Measurements from ENCODE around the gene PTPRG. TPM values are rescaled to one million over a fixed set of nuclear protein-coding genes. Genes with fewer than 3 reads are reported as not detected.

PTPRG gene
- total and polyA plus RNA-seq, 10 of the 15 experiments (the other 5 are each of a cell fraction or from before 2014, with no cell fraction given): 0.29 to 20.7 (median 1.4) TPM

GRCh38 chr3:62122819-62123218 is 561.4 kb downstream of the PTPRG start:
- SMC1A ChIA-PET (ENCODE audit: uncharacterized antibody, unreplicated experiment): interaction anchor here (0.7 to 2.1 kb wide), 6 partner anchors 8 to 487 kb away, joined by 3 to 8 read pairs (median 4); no protein-coding TSS in a partner anchor
- Histone ChIP-seq H2AFZ (ENCODE audit: control insufficient read depth, low read depth, low read length) (no peak overlapping the region), H3K27ac (ENCODE audit: control insufficient read depth, insufficient read depth) (no peak overlapping the region), H4K20me1 (ENCODE audit: control insufficient read depth, insufficient read depth) (no peaks in the 10 kb centered on the region), H3K4me1 (ENCODE audit: control insufficient read depth, insufficient read depth, low read length) (no peaks in the 10 kb centered on the region), H3K9ac (ENCODE audit: control insufficient read depth, insufficient read depth, low read length) (no peak overlapping the region), H3K79me2 (ENCODE audit: control insufficient read depth, insufficient read depth, low read length) (no peaks in the 10 kb centered on the region), H3K4me3 (no peak overlapping the region), H3K4me2 (ENCODE audit: control insufficient read depth, insufficient read depth) (no peak overlapping the region), H3K36me3 (ENCODE audit: control insufficient read depth in 2 of 2, insufficient read depth in 2 of 2, low read length in 1 of 2) (no peaks in the 10 kb centered on the region), H3K27me3 (replicated peaks in 1 of 2; ENCODE audit: control insufficient read depth in 2 of 2, insufficient read depth in 2 of 2, low read length in 1 of 2) (no peaks in the 10 kb centered on the region; a peak in 1 of 4 replicates), H3K9me3 (replicated peaks; ENCODE audit: control insufficient read depth, insufficient read depth, low read length) (no peaks in the 10 kb centered on the region)
- FAIRE-seq (no peak), DNase-seq (ENCODE audit: low read depth, low spot score) (no peak), ATAC-seq (peak; percentile 17; the same call in 2 of the 3 replicates)
- BruUV-seq (replicated peaks): no TSS peak
- intact Hi-C loops (cut with micrococcal nuclease; ENCODE audit: unreplicated experiment): loop anchor here (5.0 kb wide), 1 partner anchor 561 kb away; the partner anchor contains the start of gene PTPRG
- CTCF ChIA-PET: interaction anchor here (0.9 to 2.9 kb wide), 6 partner anchors 8 to 546 kb away, joined by 3 to 15 read pairs (median 3); no protein-coding TSS in a partner anchor
- RAD21 ChIA-PET (ENCODE audit: unreplicated experiment): interaction anchor here (1.3 kb wide), 2 partner anchors 8 to 10 kb away, joined by 3 to 5 read pairs; no protein-coding TSS in a partner anchor
- POLR2A ChIA-PET: interaction anchor here (1.0 kb wide), 1 partner anchor 279 kb away, joined by 5 read pairs; no protein-coding TSS in a partner anchor
- in situ Hi-C loops (cut with MboI): no loop called here
- WGBS (ENCODE audit: insufficient coverage, insufficient replicate concordance, low lambda C conversion rate, missing lambda C conversion rate): 42% methylated on average over 4 of the region's 4 CpGs
- TF ChIP-seq HCFC1 (IDR thresholded peaks at IDR 0.05; ENCODE audit: low read length) (no peak), JUNB (IDR thresholded peaks at IDR 0.05) (no peak), ZNF217 (IDR thresholded peaks at IDR 0.05) (no peak), ZNF622 (IDR thresholded peaks at IDR 0.05) (no peak), BACH1 (IDR thresholded peaks at IDR 0.05; ENCODE audit: borderline replicate concordance) (no peak), CUX1 (IDR thresholded peaks at IDR 0.05; ENCODE audit: insufficient replicate concordance, low read depth, low read length) (no peak)
